Pancreas (tissue), 10 donors: ENCODE measurements around the gene FKBP5. TPM values are rescaled to one million over a fixed set of nuclear protein-coding genes. Genes with fewer than 3 reads are reported as not detected.

Source experiments
- ATAC-seq, 4 donors: fragments of 200-7000 bp; cut with Tn5 transposase; one replicate each; pipeline versions ENCODE4 v1.8.0 to v1.9.1; 2020; ENCODE audit warnings: mild to moderate bottlenecking in 4 of 4, moderate library complexity in 4 of 4
- DNase-seq, 6 donors: peaks; one replicate each; pipeline ENCODE4 v3.0.0-alpha.2; 2020
- FAIRE-seq: peaks from 2 replicates; lab custom pipeline; 2012; peaks lifted over from hg19 to GRCh38; lab: Jason Lieb, UNC
- H3K27ac ChIP-seq, 4 donors: fragments of 200-600 bp; sonication (generic); 1 replicate in 3 of 4; 2 replicates in 1 of 4; pipeline versions ENCODE4 v1.5.0 to v1.8.0; 2020
- H3K27me3 ChIP-seq, 4 donors: fragments of 200-600 bp; one replicate each; pipeline ENCODE4 v1.8.0; 2021
- H3K36me3 ChIP-seq, 3 donors: fragments of 200-600 bp; sonication (generic) in 1 of 3; one replicate each; pipeline versions ENCODE4 v1.5.0 to v1.8.0; 2020 to 2021
- H3K4me1 ChIP-seq, 3 donors: fragments of 200-600 bp; one replicate each; pipeline ENCODE4 v1.8.0; 2021
- H3K4me3 ChIP-seq, 4 donors: fragments of 200-600 bp; sonication (generic) in 2 of 4; one replicate each; pipeline versions ENCODE4 v1.5.0 to v1.8.0; 2020 to 2021
- H3K9me3 ChIP-seq, 4 donors: fragments of 200-600 bp; one replicate each; pipeline ENCODE4 v1.8.0; 2021
- WGBS, 2 donors: extraction: QIAGEN DNeasy Blood & Tissue Kit; methylation state at CpG; one replicate each; pipeline ENCODE4 v1.1.7; 2013; 5-methylcytosine and 5-hydroxymethylcytosine counted together
- intact Hi-C, 3 donors: fragments of 100-400 bp; cut with DNase I; formaldehyde crosslinking; loops; one replicate each; pipeline versions ENCODE4 v1.11.1 to v1.14.2; 2022
- polyA plus RNA-seq, 2 donors: library from polyadenylated mRNA; stranded (reverse); fragments of 200-250 nt; gene quantifications; one replicate each; pipeline ENCODE4 v1.2.3, GENCODE V29; 2013
- total RNA-seq, 6 donors: library from RNA; stranded (reverse); fragmentation: NEBNext Ultra II Directional in 4 of 6; extraction: Animal tissue kit (Norgen Biotek cat#: 25700) in 4 of 6; gene quantifications; one replicate each; pipeline versions ENCODE4 v1.2.1 to v1.2.4, GENCODE V29; 2021 to 2023
- TF ChIP-seq, protein P1 (sequence below), 4 donors: fragments of 200-600 bp; sonication (generic) in 3 of 4; IDR thresholded peaks; one replicate each; pipeline versions ENCODE4 v1.5.0 to v1.8.0; 2021; ENCODE audit warnings: antibody characterized with exemption in 4 of 4
- donor health status: healthy with polysubstance abuse.
- donor health status: DM: no; HTN: no; CAD: no; lungs with moderate emphysema.
- donor health status: DM: no; HTN: no; CAD: no.
- donor health status: control.
- donor health status: control.
- donor health status: Bipolar disorder and iron deficiency.
- donor health status: DM: yes; HTN: yes; CAD: no.
- donor health status: DM: no; HTN: no; CAD: no.
- donor health status: DM: no; HTN: no; CAD: no.
- donor health status: DM: yes; HTN: yes; CAD: no.

The FKBP5 gene
- total and polyA plus RNA-seq, 8 donors: 13.0 to 78.4 (median 50.3) TPM

DNA sequence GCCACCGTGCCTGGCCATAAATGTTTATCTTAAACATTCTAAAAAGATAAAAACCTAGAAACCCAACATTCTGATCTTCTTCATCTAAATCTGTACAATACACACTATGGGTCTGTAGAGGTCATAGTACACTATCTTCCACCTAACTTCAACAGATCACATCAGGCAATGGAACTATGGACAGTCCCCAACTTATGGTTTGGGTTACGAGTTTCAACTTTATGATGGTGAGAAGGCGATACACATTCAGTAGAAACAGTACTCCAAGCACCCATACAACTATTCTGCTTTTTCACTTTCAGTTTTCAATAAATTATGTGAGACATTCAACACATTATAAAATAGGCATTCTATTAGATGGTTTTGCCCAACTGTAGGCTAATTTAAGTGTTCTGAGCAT, 23.1 kb downstream of the FKBP5 start:
- FAIRE-seq (no peak), ATAC-seq (no peak), DNase-seq (no peak)
- H3K4me1 ChIP-seq: peaks cover 9 to 58% (median 55%) of the 10 kb centered on the region in 3 donors
- no peaks in the 10 kb centered on the region for H3K9me3 ChIP-seq
- H3K4me3 ChIP-seq: no peak overlapping the region
- WGBS, 2 donors: 81 to 82% methylated on average over 3 of the region's 3 CpGs
- H3K36me3 ChIP-seq: no peaks in the 10 kb centered on the region
- intact Hi-C loops: no loop called here
- TF ChIP-seq, protein P1, sequence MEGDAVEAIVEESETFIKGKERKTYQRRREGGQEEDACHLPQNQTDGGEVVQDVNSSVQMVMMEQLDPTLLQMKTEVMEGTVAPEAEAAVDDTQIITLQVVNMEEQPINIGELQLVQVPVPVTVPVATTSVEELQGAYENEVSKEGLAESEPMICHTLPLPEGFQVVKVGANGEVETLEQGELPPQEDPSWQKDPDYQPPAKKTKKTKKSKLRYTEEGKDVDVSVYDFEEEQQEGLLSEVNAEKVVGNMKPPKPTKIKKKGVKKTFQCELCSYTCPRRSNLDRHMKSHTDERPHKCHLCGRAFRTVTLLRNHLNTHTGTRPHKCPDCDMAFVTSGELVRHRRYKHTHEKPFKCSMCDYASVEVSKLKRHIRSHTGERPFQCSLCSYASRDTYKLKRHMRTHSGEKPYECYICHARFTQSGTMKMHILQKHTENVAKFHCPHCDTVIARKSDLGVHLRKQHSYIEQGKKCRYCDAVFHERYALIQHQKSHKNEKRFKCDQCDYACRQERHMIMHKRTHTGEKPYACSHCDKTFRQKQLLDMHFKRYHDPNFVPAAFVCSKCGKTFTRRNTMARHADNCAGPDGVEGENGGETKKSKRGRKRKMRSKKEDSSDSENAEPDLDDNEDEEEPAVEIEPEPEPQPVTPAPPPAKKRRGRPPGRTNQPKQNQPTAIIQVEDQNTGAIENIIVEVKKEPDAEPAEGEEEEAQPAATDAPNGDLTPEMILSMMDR (IDR thresholded peaks at IDR 0.05): no peak
- no peaks in the 10 kb centered on the region for H3K27me3 ChIP-seq
- peak overlapping the region in 1 of 4 donors; percentile 71 for H3K27ac ChIP-seq

DNA sequence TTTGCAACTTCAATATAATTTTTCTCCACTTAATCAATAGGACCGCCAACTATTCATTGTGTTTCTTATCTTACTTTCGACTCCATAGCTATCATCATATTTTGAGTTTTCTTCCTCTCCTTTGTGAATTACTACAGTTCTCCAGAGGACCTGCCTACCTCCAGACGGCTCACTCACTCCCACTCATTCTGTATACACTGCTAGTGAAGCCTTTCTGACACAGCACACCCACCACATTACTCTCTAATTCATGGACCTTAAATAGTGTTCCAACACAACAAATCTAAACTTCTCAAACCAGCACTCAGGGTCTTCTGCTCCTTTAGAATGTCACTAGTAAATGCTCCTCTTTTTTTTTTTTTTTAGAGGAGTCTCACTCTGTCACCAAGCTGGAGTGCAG, 23.8 kb downstream of the FKBP5 start:
- Histone ChIP-seq H3K27me3 (no peaks in the 10 kb centered on the region), H3K4me3 (no peak overlapping the region), H3K4me1 (peaks cover 9 to 58% (median 55%) of the 10 kb centered on the region in 3 donors), H3K27ac (peak overlapping the region in 2 of 4 donors; percentile 71 to 73), H3K36me3 (no peaks in the 10 kb centered on the region), H3K9me3 (no peaks in the 10 kb centered on the region)
- FAIRE-seq (no peak), DNase-seq (no peak), ATAC-seq (no peak)
- intact Hi-C loops: no loop called here
- TF ChIP-seq, protein P1 (IDR thresholded peaks at IDR 0.05): no peak
- WGBS, 2 donors: 35 to 38% methylated on average over 3 of the region's 3 CpGs

DNA sequence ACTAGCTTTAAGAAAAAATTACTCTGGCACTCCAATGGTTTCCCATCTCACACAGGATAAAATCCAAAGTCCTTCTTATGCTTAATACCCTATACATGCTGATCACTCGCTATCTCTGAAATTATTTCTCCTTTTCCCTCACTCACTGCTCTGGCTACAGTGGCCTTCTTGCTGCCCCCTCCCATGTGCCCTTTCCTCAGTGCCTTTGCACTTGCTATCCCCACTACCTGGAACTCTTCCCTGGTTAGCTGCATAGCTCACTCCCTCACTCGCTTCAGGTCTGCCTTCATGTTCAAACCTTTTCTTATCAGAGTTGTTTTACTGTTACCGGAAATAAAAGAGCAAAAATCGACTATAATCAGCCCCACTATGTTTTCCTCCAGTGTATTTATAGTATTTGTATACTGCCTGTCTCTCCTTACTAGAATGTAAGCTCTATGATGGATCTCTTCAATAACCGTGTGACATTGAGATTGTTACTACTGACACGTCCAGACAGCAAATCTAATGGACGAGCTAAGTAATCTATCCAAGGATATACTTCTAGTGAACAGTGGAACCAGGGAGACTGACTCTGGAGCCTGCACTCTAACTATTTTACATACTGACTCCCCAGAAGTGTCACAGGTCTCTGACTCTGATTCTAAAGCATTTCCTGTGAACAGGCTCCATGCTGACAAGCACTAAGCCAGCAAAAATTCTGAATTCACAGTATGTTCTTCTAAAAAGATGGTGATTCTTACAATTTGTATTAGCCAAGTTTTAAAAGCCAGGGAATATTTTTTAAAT, 25.1 kb downstream of the FKBP5 start:
- Histone ChIP-seq H3K27me3 (no peaks in the 10 kb centered on the region), H3K36me3 (no peaks in the 10 kb centered on the region), H3K4me1 (peaks cover 9 to 52% (median 43%) of the 10 kb centered on the region in 3 donors), H3K9me3 (no peaks in the 10 kb centered on the region), H3K4me3 (peak overlapping the region in 1 of 4 donors; percentile 8), H3K27ac (peak overlapping the region; percentile 28 to 73 (median 68))
- TF ChIP-seq, protein P1 (IDR thresholded peaks at IDR 0.05): no peak
- intact Hi-C loops: no loop called here
- FAIRE-seq: no peak
- DNase-seq: no peak
- ATAC-seq: peak; percentile 53 to 70 (median 60)
- WGBS, 2 donors: 33 to 34% methylated on average over 7 of the region's 7 CpGs

DNA sequence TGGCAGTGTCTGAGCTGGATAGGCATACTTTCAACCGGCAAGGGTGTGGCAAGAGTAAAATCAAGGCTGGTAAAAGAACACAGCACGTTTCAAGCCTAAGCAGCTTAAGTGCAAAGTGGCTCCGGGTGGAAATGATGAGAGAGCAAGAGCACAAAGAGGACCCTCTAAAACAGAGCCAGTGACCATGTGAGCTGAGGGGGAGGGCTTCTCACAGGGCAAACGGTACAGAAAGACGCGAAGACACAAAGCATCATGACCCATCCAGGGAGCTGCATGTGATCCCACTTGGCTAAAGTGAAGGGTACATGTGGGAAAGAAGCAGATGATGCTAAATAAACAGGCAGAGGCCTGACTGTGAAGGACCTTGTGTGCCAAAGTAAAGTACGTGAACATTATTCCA, 25.7 kb downstream of the FKBP5 start:
- H3K27ac ChIP-seq: peak overlapping the region; percentile 28 to 73 (median 68)
- peak overlapping the region in 1 of 4 donors; percentile 8 for H3K4me3 ChIP-seq
- intact Hi-C loops: no loop called here
- H3K4me1 ChIP-seq: peaks cover 8 to 47% (median 40%) of the 10 kb centered on the region in 3 donors
- H3K27me3 ChIP-seq: no peaks in the 10 kb centered on the region
- no peaks in the 10 kb centered on the region for H3K36me3 ChIP-seq
- DNase-seq: peak in 2 of 6 donors; percentile 55 to 59
- ATAC-seq: peak; percentile 89 to 92 (median 90)
- TF ChIP-seq, protein P1 (IDR thresholded peaks at IDR 0.05): no peak
- H3K9me3 ChIP-seq: no peaks in the 10 kb centered on the region
- 33 to 35% methylated on average over 7 of the region's 7 CpGs for WGBS, 2 donors
- FAIRE-seq: no peak

DNA sequence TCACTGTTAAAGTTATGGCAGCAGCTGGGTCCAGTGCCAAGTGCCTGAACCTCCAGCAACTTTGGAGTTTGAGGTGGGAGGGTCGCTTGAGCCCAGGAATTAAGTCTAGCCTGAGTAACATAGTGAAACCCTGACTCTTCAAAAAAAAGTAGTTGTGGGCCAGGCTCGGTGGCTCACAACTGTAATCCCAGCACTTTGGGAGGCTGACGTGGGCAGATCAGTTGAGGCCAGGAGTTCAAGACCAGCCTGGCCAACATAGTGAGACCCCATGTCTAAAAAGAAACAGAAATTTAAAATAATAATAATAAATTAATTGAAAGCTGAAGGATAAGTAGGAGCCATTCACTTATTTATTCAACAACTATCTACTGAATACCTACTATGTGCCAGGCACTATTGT, 33.8 kb downstream of the FKBP5 start:
- peaks cover 0 to 3% (median 0%) of the 10 kb centered on the region in 3 donors for H3K4me1 ChIP-seq
- TF ChIP-seq, protein P1 (IDR thresholded peaks at IDR 0.05): no peak
- intact Hi-C loops: no loop called here
- no peaks in the 10 kb centered on the region for H3K36me3 ChIP-seq
- DNase-seq: no peak
- no peak overlapping the region for H3K4me3 ChIP-seq
- no peak for ATAC-seq
- H3K27ac ChIP-seq: no peak overlapping the region
- H3K9me3 ChIP-seq: no peaks in the 10 kb centered on the region
- H3K27me3 ChIP-seq: no peaks in the 10 kb centered on the region
- 87 to 94% methylated on average over 3 of the region's 3 CpGs for WGBS, 2 donors
- FAIRE-seq: no peak
